GM12872 (cell line): ENCODE data around the gene LHFPL2.
A peak's percentile ranks its signal among the peaks of the same experiment; 100 is the strongest.

ENCODE experiments used
- CTCF ChIP-seq: IDR thresholded peaks from 3 replicates; pipeline ENCODE4 v1.5.1; 2011; ENCODE audit warnings: low read depth, mild to moderate bottlenecking, low read length, moderate library complexity; ENCODE audit not compliant: insufficient read depth

The LHFPL2 gene

GRCh38 chr5:78560000-78560855, 88.3 kb downstream of the LHFPL2 start:
- TF ChIP-seq CTCF: no peak

- TF ChIP-seq CTCF: no peak
These were observed 91.0 kb downstream of the LHFPL2 start for GRCh38 chr5:78557601-78558000.

- TF ChIP-seq CTCF: peak; percentile 19; the same call in 1 of the 3 replicates
These were observed 92.7 kb downstream of the LHFPL2 start for GRCh38 chr5:78555870-78556269.

- TF ChIP-seq CTCF: no peak
These were observed 93.9 kb downstream of the LHFPL2 start for GRCh38 chr5:78554670-78555069.

- no peak for TF ChIP-seq CTCF
These were observed 94.8 kb downstream of the LHFPL2 start for GRCh38 chr5:78553580-78554353.

GRCh38 chr5:78552729-78553342, 95.7 kb downstream of the LHFPL2 start:
- no peak for TF ChIP-seq CTCF

- TF ChIP-seq CTCF: no peak
These were observed 97.7 kb downstream of the LHFPL2 start for GRCh38 chr5:78550891-78551290.
